Measurements from ENCODE around the gene PITPNB.
A peak's percentile ranks its signal among the peaks of the same experiment; 100 is the strongest.

Gene PITPNB

DNA sequence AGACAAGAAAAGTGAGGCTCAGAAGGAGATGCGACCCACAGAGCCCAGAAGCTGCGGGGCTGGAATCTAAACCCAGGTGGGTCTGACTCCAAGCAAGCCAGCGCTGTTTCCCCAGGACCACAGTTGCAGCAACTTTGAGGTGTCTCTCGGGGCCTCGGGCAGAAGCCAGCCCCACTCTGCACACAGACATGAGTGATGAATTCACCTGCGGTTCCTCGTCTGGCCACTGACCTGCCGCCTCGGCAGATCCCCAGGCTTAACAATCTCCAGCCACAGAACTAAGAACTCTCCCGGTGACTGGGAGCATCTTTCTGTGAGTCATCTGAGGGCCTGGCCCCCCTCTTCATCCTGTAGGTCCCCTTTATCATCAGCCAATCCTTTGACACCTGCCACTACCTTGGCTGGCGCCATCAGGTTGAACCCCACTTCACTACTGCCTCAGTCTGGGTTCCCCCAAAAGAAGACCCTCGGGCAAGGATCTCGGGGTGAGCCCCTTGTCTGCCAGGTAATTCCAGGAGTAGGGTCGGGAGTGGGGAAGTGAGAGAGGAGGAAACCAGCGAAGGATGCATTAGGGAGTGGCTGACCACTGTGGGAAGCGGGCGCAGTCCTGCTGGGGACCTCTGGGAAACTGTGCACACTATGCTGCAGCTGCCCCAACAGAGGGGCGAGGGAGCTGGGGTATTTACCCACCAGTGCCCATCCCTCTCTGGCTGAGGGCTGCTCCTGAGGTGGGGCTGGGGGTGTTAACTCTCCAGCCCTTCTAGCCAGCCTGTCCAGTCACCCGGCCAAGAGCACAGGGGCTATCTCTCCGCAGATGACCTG lies 84.5 kb downstream of the PITPNB start:
- no peak for DNase-seq (ENCODE audit: low read depth, low spot score)

DNA sequence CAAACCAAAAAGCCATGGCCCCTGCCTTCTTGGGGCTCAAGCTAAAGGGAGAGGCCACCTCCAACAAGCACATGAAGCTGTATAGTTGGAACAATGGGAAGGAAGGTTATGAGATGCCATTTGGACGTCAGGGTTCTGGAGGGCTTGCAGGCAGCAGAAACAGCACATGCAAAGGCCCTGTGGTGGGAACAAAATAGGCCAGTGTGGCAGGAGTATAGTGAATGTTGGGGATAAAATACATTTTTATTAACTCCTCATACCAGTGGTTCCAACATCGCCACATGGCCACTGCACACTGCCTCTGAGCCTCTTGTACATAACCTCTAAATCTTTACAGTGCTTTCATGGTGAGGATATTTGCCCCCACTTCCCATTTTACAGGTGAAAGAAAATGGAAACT lies 85.3 kb downstream of the PITPNB start:
- DNase-seq (ENCODE audit: low read depth, low spot score), result no peak

DNA sequence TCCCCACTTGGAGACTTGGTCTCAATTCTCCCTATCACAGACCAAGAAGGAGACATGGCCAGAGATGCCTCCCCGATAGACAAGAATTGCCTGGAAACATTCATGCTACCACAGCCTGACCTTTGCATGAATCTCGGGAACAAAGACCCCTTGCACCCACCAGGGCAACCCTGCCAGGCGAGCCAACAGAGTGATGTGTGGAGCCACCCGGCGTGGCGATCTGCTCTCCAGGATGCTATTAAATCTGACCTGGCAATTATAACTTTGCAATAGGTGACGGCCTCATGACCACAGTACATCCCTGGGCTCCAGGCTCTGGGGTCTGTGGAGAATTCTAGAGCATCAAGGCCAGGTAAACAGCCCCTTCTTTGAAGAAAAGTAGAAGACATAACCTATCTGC lies 86.5 kb downstream of the PITPNB start:
- DNase-seq (ENCODE audit: low read depth, low spot score), result no peak

DNA sequence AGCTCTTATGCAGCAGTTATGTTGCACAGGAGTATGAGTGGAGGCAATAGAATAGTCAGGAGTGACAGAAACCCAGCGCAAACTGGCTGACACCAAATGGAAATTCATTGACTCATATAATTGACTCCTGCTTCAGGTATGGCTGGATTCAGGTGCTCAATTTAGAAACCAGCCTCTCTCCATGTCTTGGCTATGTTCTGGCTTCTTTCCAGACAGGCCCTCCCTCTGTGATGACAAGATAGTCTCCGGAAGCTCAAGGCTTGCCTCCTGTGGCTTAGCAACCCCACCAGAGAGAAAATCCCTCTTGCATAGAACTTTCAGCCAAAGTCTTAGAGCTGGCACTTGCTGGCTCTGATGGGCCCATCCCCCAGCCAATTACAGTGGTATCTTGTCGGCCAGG lies 89.4 kb downstream of the PITPNB start:
- no peak for DNase-seq (ENCODE audit: low read depth, low spot score)

DNA sequence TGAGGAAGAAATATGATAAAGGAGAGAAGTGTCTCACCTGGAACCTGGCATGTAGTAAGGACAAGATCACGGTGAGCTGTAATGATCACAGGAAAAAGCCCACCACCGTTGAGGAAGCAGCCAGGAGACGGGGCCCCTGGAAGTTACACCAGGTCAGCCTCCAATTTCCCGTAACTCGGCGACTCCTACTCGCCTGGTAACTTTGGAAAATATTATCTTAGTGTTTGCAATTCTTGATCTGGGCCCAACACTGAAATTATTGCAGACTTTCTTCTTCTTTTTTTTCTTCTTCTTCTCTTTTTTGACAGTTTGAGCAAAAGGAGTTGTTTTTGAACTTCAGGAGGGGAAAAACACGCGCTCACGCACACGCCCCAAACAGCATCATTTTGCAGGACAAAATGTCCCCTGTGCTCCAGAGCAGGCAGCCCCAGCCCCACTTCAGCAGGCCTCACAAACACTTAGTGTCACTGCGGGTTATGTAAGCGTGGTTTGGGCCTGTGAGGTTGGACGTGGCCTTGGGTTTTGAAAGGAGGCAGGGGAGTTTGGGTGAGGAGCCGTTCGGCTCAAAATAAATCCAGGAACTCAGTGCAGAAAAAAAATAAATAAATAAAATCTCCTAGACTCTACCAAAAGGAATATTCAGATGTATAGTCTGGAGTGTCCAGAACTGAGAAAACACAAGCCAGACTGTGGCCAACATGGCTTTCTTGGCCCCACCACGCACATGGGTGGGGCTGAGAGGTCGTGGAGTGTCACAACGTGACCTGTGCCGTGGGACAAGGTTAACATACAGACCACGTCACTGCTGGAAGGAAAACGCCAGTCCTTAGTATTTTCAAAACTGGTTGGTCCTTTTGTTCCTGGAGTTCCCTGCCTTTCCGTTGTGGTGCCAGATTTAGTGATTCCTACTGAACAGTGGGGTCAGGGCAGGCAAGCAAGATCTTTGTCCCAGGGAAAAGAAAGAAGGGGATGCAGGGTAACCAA lies 91.2 kb downstream of the PITPNB start:
- DNase-seq (ENCODE audit: low read depth, low spot score), result no peak

- no peak for DNase-seq (ENCODE audit: low read depth, low spot score)
These were observed 93.9 kb downstream of the PITPNB start for GRCh38 chr22:27825174-27825573.

- no peak for DNase-seq (ENCODE audit: low read depth, low spot score)
These were observed 95.8 kb downstream of the PITPNB start for GRCh38 chr22:27823221-27823620.

DNA sequence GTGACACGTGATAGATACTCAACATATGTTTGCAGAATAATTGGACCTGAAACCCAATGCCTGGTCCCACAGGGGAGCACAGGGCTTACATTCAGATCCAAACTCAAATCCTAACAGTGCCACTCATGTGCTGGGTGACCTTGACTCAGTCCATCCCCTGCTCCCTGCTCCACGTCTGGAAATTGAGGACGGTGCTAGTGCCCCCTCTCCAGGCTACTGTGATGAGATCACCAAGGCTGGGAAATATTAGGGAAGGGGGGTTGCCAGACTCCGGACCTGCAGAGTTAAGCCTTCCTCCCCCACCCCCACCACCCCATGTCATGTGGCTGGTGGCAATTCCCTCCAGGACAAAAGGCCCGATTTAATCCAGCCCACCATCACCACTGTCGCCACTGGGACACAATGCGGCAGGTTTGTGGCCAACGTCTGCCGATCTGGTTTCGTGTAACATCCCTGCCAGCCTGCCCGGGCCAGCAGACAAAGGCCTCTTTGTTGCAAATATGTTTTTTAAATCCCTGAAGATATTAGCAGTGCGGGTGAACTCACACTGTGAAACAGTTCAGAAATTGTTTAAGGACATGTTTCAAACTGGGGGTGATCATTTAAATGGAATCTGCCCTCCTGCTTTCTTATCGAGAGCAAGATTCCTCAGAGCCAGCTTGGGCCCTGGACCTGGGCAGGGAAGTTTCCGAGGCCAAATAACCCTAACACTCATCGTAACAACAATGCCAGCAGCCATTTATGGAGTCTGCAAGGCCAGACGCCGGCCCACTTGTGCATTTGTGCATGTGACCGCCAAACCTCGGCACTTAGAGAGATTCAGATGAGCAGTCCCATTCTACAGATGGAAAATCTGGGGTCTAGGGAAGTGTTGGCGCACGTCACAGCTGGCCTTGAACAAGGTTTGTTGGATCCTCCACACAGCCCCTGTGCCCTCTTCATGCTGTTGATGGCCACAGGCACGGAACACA lies 97.9 kb downstream of the PITPNB start:
- no peak for DNase-seq (ENCODE audit: low read depth, low spot score)

DNA sequence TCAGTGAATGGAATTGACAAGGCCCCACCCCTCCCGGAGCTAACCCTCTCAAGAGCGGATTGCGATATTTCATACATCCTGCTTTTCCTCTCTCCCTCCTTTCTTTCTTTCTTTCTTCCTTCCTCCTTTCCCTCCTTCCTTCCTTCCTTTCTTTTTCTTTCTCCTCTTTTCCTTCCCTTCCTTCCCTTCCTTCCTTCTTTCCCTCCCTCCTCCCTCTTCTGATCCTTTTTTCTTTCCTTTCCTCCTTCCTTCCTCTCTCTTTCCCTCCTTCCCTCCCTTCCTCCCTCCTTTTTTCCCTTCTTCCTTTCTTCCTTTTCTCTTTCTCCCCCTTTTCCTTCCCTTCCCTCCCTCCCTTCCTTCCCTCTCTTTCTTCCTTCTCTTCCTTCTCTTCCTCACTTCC lies 102.5 kb downstream of the PITPNB start:
- DNase-seq (ENCODE audit: low read depth, low spot score), result no peak

DNA sequence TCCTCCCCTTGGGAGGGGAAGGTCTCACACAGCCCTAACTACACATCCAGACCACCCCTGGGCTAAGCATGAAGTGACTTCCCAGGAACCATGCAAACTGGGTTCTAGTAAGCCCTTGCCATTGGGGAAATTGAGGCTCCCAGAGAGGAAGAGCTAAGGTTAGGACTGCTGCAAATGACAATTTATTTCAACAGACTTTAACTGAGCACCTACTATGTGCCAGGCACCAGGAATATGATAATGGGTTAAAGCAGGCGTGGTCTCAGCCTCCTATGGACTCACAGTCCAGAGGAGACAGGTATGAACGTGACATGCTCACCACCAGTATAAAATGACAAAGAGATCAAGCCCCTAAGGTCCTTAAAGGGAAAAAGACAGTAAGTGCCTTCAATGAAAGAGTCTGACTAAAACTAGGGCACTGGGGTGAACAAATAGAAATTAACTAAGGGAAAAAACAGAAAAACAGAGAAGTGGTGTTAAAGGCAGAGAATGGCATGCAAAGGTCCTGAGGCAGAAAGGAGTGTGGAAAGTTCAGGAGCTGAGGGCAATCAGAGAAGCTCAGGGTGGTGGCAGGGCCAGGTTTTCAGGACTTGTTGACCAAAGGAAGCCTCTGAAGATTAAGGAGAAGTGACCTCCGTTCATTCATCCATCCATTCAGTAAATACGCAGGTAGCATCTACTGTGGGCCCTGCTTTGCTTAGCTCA lies 103.1 kb downstream of the PITPNB start:
- DNase-seq (ENCODE audit: low read depth, low spot score), result no peak

- DNase-seq (ENCODE audit: low read depth, low spot score), result no peak
These were observed 104.1 kb downstream of the PITPNB start for GRCh38 chr22:27814993-27815392.

- no peak for DNase-seq (ENCODE audit: low read depth, low spot score)
These were observed 107.3 kb downstream of the PITPNB start for GRCh38 chr22:27811778-27812177.

- DNase-seq (ENCODE audit: low read depth, low spot score), result no peak
These were observed 108.4 kb downstream of the PITPNB start for GRCh38 chr22:27810609-27811151.

GRCh38 chr22:27809700-27810608 lies 109.1 kb downstream of the PITPNB start:
- no peak for DNase-seq (ENCODE audit: low read depth, low spot score)

DNA sequence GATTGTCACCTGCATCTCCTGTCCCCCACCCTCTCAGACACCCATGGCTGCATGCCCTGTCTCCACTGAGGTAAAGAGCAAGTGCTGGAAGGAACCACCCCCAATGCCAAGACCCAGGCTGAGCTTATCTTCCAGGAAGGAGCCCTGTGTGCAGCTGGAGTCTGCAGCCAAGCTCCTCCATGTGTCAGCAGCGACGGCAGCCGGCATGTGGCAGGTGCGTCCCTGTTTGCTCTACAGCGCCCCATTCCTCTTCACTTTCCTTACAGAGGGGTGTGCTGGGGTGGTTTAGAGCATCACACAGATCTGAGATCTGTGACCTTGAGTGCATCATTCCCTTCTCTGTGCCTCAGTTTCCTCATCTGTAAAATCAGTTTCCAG lies 109.8 kb downstream of the PITPNB start:
- DNase-seq (ENCODE audit: low read depth, low spot score), result no peak

- DNase-seq (ENCODE audit: low read depth, low spot score), result no peak
These were observed 110.4 kb downstream of the PITPNB start for GRCh38 chr22:27808451-27809225.

GRCh38 chr22:27805841-27806240 lies 113.2 kb downstream of the PITPNB start:
- no peak for DNase-seq (ENCODE audit: low read depth, low spot score)

GRCh38 chr22:27804470-27805297 lies 114.4 kb downstream of the PITPNB start:
- DNase-seq (ENCODE audit: low read depth, low spot score), result peak; percentile 26
